IMR-90 (cell line): ENCODE results near the gene ST6GAL2.

Experiments used
- BHLHE40 ChIP-seq: fragments of 150-350 bp; IDR thresholded peaks from 2 replicates; pipeline ENCODE4 v1.6.1; 2016; ENCODE audit warnings: mild to moderate bottlenecking, low read depth, low read length
- CEBPB ChIP-seq: IDR thresholded peaks from 2 replicates; pipeline ENCODE4 v1.6.1; 2012; ENCODE audit warnings: low read depth, low read length, improper control_type of control experiment
- CHD1 ChIP-seq: IDR thresholded peaks from 2 replicates; pipeline ENCODE4 v1.6.1; 2012; ENCODE audit warnings: low read depth, low read length, improper control_type of control experiment
- CTCF ChIP-seq: conservative IDR thresholded peaks from 2 replicates; pipeline ENCODE4 v1.5.1; 2012; ENCODE audit warnings: mild to moderate bottlenecking, low read depth, low read length, improper control_type of control experiment
- MXI1 ChIP-seq: IDR thresholded peaks from 2 replicates; pipeline ENCODE4 v1.6.1; 2012; ENCODE audit warnings: low read depth, mild to moderate bottlenecking, low read length, moderate library complexity, borderline replicate concordance
- POLR2A ChIP-seq: IDR thresholded peaks from 2 replicates; pipeline ENCODE4 v1.6.1; 2012; ENCODE audit warnings: mild to moderate bottlenecking, low read depth, low read length
- RAD21 ChIP-seq: IDR thresholded peaks from 2 replicates; pipeline ENCODE4 v1.6.1; 2012; ENCODE audit warnings: low read length, improper control_type of control experiment
- RCOR1 ChIP-seq: IDR thresholded peaks from 2 replicates; pipeline ENCODE4 v1.6.1; 2012; ENCODE audit warnings: mild to moderate bottlenecking, low read length, improper control_type of control experiment; ENCODE audit not compliant: insufficient replicate concordance
- RFX5 ChIP-seq: IDR thresholded peaks from 2 replicates; pipeline ENCODE4 v1.8.0; 2012; ENCODE audit warnings: low read depth, mild to moderate bottlenecking, low read length, moderate library complexity
- SMC3 ChIP-seq: fragments of 150-350 bp; IDR thresholded peaks from 2 replicates; pipeline ENCODE4 v1.6.1; 2016; ENCODE audit warnings: low read depth, mild to moderate bottlenecking, antibody characterized with exemption, low read length, moderate library complexity
- TF ChIP-seq, protein P1 (sequence below): fragments of 150-350 bp; IDR thresholded peaks from 2 replicates; pipeline ENCODE4 v1.6.1; 2017; ENCODE audit warnings: mild to moderate bottlenecking, antibody characterized with exemption, low read length, low read depth
- TF ChIP-seq, protein P2 (sequence below): fragments of 150-350 bp; IDR thresholded peaks from 2 replicates; pipeline ENCODE4 v1.6.1; 2016; ENCODE audit warnings: low read depth, mild to moderate bottlenecking, low read length, moderate library complexity, borderline replicate concordance

GRCh38 chr2:106828119-106828518, 57.8 kb downstream of the ST6GAL2 start:
- TF ChIP-seq CTCF (no peak), SMC3 (no peak), RAD21 (no peak), RFX5 (no peak), CEBPB (no peak), POLR2A (no peak), CHD1 (no peak), BHLHE40 (no peak), RCOR1 (no peak), MXI1 (no peak)
- TF ChIP-seq, protein P1, sequence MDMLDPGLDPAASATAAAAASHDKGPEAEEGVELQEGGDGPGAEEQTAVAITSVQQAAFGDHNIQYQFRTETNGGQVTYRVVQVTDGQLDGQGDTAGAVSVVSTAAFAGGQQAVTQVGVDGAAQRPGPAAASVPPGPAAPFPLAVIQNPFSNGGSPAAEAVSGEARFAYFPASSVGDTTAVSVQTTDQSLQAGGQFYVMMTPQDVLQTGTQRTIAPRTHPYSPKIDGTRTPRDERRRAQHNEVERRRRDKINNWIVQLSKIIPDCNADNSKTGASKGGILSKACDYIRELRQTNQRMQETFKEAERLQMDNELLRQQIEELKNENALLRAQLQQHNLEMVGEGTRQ, result no peak
- TF ChIP-seq, protein P2, sequence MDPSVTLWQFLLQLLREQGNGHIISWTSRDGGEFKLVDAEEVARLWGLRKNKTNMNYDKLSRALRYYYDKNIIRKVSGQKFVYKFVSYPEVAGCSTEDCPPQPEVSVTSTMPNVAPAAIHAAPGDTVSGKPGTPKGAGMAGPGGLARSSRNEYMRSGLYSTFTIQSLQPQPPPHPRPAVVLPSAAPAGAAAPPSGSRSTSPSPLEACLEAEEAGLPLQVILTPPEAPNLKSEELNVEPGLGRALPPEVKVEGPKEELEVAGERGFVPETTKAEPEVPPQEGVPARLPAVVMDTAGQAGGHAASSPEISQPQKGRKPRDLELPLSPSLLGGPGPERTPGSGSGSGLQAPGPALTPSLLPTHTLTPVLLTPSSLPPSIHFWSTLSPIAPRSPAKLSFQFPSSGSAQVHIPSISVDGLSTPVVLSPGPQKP, result no peak
